GM12892 (cell line): ENCODE data around the gene CLEC18A.

Source experiments
- POLR2A ChIP-seq: IDR thresholded peaks from 2 replicates; pipeline ENCODE4 v1.6.1; 2011; ENCODE audit warnings: low read depth, low read length, control low read depth
- POLR2AphosphoS5 ChIP-seq: IDR thresholded peaks from 2 replicates; pipeline ENCODE4 v1.6.1; 2011; ENCODE audit warnings: low read depth, low read length, control low read depth

DNA sequence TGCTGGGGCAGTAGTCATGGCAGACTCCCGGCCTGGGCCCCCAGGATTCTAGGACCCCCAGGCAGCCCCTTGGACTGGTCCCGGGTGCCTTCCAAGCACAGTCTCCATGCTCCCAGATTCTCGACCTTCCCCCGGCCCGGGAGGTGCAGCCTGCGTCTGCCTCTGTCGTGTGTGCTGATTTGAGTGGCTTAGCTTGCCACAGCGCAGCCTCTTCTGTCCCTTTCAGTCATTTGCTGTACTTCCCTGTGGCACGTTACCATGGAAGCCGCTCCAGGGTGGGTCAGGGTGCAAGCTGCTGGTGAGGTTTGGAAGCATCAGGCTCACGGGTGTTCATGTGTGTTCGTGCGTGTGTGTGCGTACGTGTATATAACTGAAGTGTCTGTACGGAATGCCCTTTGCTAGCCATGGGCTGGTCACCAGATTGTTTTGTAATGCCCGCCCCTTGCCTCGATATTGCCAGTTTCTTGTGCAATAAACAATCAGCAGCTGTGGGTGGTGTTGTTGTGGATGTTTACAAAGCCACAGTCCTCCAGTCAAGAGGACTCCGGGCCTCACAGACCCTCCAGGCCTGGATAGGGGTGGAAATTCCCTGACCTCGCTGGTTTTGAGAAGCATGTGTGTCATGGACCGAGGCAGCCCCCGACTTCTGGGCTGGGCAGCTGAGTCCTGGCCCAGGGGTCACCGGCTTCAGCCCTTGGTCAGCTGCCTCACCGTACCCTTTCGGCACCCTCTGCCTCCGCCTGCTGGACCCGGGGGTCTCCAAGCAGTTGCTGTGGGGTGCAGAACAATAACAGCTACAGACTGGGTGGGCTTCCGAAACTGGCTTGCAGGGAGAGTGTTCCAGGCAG lies 9.7 kb upstream of the CLEC18A start:
- TF ChIP-seq POLR2A, result no peak
- TF ChIP-seq POLR2AphosphoS5, result no peak
